GM21390 (cell line): ENCODE measurements around the gene PRKG2.
"Not testable (repeated sequence)": the region's sequence is repeated elsewhere in the genome, so short reads cannot be mapped to it uniquely, and the experiment has no call there.

Experiments used
- ATAC-seq: cut with Tn5 transposase; IDR thresholded peaks from one replicate; pipeline ENCODE4 v1.9.1; 2021; ENCODE audit not compliant: unreplicated experiment

The PRKG2 gene, protein sequence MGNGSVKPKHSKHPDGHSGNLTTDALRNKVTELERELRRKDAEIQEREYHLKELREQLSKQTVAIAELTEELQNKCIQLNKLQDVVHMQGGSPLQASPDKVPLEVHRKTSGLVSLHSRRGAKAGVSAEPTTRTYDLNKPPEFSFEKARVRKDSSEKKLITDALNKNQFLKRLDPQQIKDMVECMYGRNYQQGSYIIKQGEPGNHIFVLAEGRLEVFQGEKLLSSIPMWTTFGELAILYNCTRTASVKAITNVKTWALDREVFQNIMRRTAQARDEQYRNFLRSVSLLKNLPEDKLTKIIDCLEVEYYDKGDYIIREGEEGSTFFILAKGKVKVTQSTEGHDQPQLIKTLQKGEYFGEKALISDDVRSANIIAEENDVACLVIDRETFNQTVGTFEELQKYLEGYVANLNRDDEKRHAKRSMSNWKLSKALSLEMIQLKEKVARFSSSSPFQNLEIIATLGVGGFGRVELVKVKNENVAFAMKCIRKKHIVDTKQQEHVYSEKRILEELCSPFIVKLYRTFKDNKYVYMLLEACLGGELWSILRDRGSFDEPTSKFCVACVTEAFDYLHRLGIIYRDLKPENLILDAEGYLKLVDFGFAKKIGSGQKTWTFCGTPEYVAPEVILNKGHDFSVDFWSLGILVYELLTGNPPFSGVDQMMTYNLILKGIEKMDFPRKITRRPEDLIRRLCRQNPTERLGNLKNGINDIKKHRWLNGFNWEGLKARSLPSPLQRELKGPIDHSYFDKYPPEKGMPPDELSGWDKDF

DNA sequence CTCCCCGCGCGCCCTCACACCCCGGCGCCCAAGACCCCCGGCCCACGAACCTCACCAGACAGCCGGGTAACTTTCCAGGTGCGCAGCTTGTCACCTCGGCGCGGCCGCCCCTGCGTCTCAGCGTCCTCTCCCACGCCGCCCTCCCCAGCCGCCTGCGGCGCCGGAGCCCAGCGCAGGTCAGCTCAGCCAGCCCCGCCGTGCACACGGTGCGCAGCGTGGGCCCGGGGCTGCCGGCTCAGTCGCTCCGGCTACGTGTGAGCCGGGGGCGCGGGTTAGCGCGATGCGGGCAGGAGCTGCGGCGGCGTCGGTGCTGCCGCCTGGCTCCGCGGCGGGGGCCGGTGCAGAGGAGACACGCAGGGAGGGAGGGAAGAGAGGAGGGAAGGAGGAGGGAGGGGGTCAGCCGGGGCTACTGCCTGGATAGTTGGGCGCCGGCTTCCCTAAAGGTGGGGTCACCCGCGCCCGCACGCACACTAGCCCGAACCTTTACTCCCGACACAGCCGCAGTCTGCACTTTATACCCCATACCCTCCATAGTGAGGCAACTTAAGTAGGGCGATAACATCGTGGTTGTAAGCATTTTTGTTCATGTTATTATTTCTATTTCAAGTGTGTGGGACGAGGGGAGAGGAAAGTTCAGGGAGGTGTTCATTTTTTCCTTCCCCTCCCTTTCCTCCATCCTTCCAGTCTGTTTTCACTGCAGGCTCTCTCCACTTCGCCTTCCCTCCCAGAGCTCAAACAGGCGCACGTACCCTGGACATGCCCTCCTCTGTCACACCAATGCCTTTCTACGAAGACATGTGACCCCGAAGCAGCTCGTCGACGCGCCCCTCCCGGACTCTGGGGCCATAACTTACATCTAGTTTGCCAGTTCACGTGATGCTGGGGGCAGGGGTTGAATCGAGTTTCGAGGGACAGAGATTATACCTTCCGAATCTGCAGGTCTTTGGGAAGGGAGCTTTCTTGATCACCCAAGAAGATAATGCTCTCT, at the start of gene PRKG2:
Gene PRKG2, minus strand, starts transcription at position 342 of the 988 bp plus-strand sequence. CDS start 10,175 bp downstream, outside the sequence.
- ATAC-seq: no peak

- ATAC-seq: no peak
These were observed 45.5 kb upstream of the PRKG2 start for GRCh38 chr4:81260443-81261101.

DNA sequence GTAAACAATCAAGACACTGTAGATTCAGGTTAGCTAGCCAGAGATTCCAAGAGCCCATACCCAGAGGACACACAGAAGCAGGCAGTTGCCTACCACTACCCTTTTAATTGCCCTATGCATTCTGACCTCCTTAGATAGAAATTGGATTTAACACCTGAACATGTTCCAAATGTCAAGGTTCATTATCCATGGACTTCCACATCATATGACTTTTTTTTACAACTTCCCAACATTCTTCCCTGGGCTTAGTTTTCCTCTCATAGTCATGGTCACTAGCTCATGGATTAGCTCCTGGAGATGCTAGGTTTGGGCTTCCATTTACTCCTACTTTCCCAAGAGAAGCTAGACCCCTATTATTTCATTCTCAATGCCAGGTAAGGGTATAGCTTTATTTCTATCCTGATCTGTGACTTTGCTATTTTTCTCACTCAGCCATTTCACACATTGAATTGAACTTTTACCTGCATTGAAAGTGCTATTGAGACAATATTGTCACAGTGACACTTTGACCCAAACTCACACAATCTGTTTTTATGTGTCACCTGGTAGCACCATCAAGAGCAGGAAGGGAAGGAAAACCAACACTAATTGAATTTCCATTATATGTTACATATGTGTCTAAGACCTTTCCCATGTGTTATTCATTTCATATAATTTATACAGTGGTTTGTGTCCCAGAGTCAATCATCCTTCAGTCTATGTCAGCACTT, 44.0 kb upstream of the PRKG2 start:
- ATAC-seq: no peak

GRCh38 chr4:81257816-81258215, 42.8 kb upstream of the PRKG2 start:
- ATAC-seq: no peak

- ATAC-seq: no peak
These were observed 42.0 kb upstream of the PRKG2 start for GRCh38 chr4:81257021-81257420.

- no peak for ATAC-seq
These were observed 41.3 kb upstream of the PRKG2 start for GRCh38 chr4:81256059-81256970.

- no peak for ATAC-seq
These were observed 40.5 kb upstream of the PRKG2 start for GRCh38 chr4:81255524-81255923.

DNA sequence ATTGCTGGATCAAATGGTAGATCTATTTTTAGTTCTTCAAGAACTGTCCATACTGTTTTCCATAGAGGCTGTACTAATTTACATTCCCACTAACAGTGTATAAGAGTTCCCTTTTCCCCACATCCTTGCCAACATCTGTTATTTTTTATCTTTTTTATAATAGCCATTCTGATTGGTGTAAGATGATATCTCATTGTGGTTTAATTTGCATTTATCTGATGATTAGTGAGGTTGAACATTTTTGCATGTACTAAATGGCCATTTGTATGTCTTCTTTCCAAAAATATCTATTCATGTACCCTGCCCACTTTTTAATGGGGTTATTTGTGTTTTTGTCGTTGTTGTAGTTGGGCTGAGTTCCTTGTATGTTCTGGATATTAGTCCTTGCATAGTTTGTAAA, 35.4 kb upstream of the PRKG2 start:
- ATAC-seq: no peak

- ATAC-seq: no peak
These were observed 30.4 kb upstream of the PRKG2 start for GRCh38 chr4:81245218-81246009.

GRCh38 chr4:81237791-81238190, 22.8 kb upstream of the PRKG2 start:
- no peak for ATAC-seq

GRCh38 chr4:81235982-81236749, 21.1 kb upstream of the PRKG2 start:
- ATAC-seq: no peak

DNA sequence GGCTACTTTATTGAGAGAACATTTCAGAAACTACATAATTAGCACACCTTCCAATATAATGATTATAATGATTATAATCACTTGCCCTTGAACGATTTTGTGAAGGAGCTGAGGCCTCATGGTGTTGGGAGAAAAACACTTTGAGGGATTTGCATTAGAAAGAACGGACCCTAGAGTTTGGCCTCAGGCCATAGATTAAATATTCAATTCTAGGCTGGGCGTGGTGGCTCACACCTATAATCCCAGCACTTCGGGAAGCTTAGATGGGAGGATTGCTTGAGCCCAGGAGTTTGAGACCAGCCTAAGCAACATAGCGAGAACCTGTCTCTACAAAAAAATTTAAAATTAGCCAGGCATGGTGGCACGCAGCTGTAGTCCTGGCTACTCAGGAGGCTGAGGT, 12.9 kb upstream of the PRKG2 start:
- no peak for ATAC-seq

DNA sequence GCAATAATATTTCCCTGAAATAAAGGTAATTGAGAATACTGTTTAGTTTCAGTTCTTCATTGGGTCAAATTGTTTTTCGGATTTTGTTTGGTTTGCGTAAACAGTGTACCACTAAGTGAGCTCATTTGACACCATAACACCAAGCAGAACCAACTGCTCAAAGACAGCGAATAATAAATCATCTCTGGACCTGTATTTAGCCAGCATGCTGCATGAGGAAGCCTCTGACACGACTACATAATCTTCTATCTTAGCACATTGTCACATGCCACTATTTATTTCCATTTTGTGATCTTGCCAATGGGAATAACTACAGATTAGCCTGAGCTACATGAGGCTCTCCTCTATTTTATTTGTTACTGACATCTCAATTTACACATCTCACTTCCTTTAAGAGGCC, 12.1 kb upstream of the PRKG2 start:
- ATAC-seq: no peak

- ATAC-seq: no peak
These were observed 10.2 kb upstream of the PRKG2 start for GRCh38 chr4:81225252-81225651.

GRCh38 chr4:81222082-81222472, 7.1 kb upstream of the PRKG2 start:
- ATAC-seq: not testable (repeated sequence)

DNA sequence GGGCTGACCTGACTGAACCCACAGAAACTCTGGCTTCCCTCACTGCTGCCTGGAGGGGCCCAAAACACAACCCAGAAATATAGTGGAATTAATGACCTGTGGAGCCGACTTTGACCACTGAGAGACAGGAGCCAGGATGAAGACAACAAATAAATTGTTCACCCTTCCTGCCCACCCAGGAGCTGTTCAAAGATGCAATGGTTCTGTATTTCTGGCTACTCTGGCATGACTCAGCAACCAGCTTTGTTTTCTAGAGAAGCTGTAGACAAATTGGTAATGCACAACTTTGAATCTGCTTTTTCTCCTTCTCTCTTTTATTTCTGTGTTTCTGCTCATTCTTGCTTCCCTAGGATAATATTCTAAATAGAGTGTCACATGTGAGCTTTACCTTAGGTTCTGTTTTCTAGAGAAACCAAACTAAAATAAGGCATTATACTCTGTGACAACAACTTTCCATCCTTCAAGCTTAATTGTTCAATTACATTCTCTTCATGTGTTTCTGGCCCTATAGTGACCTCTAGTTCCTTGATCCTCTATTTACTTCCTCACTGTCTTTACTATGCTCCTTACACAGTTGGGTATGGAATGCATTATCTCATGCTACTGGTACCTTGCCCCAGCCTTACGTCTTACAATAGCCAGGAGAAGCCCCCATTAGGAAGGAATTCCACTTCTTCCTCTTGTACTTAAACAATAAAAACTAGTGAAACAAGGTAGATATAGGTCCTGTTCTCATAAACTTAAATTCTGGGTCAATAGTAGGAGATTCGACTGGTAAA, 6.5 kb upstream of the PRKG2 start:
- no peak for ATAC-seq

- no peak for ATAC-seq
These were observed 5.2 kb upstream of the PRKG2 start for GRCh38 chr4:81220271-81220670.
